ENCODE measurements around the gene CLSTN3.

The CLSTN3 gene

DNA sequence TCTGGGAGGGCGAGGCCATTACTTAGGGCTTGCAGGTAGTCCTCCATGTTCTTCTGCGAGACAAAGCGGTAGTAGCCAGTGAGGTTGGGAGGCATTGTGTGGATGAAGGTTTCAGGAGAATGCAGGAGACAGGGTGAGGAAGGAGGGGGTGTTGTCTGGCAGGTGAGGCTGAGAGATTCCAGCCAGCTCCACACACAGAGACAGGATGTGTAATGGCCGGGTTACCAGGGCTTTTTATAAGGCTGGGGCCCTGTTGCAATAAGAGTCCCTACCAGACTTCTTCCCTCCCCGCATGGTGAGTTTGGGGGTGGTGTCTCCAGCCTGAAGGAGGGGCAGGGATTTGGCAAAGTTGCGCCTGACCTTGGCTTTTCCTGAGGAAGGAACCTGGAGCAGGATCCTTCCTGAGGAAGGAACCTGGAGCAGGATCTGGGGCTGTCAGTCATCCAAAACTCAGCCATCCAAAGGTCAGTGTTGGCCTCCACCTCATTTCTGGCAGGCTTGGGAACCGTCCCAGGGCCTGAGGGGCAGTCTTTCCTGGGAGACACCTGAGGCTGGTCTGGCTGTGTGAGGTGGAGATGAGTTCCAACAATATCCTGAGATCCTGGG lies 1.4 kb upstream of the CLSTN3 start, which contains the start of gene RBP5:
Gene RBP5, minus strand, starts transcription at position 209 of the 606 bp plus-strand sequence. Its CDS starts 114 bp downstream, at position 95.
- FAIRE-seq, result no peak

DNA sequence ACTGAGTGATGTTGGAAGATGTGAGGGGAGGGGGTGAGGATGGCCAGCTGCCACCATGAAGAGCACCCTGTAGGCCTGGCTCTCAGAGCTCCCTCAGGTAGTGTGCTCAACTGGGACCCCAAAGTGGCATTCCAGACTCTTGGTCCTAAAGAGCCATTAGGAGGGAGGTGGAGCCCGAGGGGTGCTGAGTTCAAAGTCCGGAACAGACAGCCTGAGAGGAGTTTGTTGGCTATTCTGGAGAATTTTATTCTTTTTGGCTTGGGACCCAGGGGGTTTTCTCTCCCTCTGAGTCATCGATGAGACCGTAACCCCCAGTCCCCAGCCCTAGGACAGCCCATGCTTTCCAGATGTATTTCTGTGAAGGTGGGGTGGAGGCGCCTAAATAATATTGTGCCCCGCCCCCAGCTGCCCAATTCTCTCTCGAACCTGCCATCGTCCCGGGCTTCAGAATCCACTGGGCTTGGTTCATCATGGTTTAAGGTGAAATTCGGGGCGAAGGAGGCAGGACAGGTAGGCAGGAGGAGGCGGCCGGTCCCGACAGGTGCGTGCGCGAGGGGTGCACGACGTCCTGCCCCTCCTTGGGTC lies 792 bp upstream of the CLSTN3 start:
- FAIRE-seq, result no peak

DNA sequence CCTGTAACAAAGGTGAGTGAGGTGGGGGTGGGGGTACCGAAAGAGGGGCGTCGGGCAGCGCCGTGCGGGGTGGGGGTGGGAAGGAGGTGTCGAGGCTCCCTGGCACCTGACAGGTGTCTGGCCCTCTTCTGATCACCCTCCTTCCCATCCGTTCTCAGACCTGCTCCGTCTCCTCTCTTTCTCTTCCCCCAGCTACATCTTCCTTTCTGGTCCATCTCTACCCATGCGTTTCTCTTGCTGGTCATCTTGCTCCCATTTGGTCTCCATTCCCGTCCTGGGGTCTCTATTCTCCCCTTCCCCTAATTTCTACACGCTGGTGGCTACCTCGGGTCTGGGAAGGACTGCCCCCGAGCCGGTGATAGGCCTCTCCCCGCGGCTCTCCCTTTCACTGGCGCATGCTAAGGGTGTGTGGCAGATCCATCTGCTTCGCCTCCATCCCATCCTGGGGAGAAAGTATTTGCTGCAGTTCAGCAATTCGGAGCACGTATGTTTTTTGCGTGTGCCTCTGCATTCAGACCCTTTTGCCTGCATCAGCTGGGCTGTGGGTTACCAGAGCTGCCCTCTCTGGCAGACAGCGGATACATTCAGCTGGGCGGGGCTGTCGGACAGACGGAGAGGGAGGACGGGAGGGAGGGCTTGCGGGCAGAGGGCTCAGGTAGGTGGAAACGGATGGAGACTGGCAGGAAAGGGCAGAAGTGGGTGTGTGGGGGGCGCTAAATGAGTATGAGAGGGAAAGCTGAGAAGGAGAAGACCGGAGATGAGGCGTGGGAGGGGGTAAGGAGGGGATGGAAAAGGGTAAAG lies 730 bp downstream of the CLSTN3 start:
- FAIRE-seq, result no peak

DNA sequence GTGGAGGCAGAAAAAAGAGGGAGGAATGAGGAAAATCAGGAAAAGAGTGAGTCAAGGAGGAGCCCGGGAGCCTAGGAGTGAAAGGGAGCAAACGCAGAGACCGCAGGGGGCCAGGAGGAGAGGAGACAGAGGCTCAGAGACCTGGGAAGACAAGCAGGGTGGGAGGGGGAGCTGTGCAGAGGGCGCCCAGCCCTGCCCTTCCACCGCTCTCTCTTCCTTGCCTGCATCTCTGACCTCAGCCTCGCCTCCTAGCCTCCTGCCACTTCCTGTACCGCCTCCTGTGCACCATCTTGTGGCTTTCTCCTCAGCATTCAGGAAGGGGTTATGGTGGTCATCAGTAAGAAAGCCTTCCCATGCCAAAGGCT lies 1.3 kb downstream of the CLSTN3 start:
- no peak for FAIRE-seq

DNA sequence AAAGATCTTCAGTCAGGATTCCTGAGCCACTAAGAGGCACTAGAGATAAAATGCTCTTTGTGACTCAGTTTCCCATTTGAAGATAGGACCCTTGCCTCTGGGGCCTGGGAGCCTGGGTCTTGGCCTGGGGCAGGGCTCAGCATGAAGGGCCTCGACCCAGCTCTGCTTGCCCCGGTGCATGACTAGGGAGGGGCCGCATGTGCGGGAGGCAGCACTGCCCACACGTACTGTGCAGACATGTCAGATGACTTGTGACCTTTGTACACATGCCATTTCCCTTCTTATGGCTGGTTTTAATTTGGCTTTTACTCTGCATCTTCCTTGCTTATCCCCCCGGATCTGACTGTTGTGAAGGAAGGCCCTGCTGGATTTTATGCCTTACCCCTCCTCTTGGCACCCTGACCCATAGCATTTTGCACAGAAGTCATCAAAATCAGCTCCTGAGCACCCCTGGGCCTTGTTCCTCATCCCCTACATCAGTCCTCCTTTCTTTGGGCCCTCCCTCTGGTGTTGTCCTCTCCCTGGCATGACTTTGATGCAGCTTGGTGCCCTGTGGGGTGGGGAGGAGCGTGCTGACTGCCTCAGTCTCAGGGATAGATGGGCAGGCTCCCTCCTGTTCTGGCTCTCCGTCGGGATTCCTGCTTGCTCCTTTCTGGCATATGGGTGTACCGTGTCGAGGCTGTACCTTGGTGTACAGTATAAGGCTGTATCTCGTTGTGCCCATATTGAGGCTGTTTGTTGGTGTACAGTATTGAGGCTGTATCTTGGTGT lies 4.4 kb downstream of the CLSTN3 start:
- no peak for FAIRE-seq

DNA sequence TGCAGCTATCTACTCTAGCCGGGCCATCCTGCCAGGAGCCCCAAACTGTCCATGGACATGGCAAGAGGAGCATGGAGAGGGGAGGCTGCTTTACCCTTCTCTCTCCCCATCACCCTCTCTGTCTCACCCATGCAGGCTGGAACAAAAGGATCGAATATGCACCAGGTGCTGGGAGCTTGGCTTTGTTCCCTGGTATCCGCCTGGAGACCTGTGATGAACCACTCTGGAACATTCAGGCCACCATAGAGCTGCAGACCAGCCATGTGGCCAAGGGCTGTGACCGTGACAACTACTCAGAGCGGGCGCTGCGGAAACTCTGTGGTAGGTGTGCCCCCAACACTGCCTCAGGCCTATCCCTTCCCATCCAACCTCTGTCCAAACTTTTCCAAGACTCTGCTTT lies 5.9 kb downstream of the CLSTN3 start:
- FAIRE-seq, result no peak

DNA sequence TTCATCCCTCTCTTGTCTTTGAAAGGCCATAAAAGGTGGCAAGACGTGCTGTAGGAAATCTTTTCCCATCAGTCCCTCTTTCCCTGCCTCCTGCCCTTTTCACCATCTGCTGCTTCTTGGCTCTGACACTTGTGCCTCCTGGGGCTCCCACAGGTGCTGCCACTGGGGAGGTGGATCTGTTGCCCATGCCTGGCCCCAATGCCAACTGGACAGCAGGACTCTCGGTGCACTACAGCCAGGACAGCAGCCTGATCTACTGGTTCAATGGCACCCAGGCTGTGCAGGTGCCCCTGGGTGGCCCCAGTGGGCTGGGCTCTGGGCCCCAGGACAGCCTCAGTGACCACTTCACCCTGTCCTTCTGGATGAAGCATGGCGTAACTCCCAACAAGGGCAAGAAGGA lies 6.5 kb downstream of the CLSTN3 start:
- FAIRE-seq, result no peak

DNA sequence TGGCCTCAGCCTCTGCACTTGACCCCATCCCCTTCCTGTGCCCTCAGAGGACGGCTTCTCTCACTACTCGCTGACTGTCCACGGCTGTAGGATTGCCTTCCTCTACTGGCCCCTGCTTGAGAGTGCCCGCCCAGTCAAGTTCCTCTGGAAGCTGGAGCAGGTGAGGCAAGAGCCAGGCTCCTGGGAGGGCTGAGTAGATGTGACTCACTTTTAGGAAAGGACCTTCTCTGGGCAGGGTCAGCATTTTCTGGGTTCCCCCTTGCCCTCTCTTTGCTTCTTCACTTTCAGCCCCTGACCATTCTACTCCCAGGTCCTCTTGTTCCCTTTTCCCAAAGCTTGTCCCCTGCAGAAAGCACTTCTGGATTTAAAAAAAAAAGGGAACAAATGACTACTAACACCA lies 7.7 kb downstream of the CLSTN3 start:
- no peak for FAIRE-seq

DNA sequence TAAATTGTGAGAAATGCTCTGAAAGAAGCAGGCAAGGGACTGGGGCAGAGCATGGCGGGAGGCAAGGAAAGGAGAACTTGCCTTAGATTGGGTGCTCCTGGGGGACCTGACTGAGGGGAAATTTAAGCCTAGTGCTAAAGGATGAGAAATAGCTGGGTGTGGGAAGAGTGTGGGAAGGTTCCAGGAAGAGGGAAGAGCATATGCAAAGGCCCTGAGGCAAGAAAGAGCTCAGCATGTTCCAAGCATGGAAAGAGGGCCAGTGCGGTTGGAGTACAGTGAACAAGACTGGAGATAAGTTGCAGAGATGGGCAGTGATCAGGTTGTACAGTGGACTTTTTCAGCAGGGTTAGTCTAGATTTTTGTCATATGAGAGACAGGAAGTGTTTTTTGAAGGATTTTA lies 9.0 kb downstream of the CLSTN3 start:
- no peak for FAIRE-seq

DNA sequence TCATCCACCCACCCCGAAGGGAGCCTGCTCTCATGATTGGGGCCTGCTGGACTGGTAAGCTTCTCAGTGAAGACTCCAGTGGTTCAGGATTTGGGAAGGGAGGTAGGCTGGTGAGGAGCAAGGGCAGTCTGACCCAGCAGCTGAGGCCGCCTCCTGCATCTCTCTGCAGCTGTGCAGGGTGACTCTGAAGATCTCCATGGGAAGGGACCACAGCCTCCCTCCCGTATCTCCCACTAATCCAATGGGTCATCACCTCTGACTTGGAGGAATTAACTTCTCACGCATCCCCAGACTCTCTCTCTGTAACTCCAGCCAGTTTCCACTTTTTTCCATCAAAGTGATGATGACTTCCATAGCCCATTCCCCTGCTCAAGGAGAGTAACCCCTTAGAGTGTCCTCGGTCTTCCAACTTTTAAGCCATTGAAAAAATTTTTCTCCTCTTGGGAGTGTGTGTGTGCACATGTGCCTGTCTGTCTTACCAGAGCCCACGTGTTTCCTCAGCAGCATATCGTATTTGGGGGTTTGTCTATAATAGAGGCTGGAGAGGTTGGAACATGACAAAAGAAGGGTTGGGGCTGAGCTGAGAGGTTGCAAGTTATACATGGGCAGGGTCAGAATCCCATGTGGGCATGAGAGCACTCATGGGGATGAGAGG lies 11.3 kb downstream of the CLSTN3 start:
- FAIRE-seq, result no peak

DNA sequence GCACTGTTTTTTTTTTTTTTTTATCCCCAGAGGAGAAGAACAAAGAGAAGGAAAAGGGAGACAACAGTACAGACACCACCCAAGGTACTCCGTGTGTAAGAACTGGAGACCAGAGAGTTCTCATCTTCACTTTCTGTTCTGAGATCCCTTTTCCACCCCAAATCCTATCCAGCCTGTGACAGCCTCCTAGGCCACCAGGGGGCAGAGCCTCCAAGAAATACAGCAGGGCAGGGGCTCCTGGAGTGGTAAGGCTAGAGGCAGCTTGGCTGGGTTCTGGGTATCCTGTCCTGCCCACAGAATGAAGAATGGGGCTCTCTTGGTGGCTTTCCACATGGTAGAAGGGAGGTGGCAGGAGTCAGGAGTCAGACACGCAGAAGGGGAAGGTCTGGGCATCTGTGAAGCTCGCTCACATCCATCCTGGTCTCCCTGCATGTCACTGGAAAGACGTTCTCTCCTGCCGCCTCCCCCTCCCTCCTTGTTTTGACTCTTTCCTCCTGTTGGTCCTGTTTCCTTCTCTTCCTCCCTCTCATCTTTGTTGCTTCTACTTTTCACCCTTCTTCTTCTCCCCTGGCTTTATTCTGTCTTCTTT lies 12.0 kb downstream of the CLSTN3 start:
- FAIRE-seq, result no peak

DNA sequence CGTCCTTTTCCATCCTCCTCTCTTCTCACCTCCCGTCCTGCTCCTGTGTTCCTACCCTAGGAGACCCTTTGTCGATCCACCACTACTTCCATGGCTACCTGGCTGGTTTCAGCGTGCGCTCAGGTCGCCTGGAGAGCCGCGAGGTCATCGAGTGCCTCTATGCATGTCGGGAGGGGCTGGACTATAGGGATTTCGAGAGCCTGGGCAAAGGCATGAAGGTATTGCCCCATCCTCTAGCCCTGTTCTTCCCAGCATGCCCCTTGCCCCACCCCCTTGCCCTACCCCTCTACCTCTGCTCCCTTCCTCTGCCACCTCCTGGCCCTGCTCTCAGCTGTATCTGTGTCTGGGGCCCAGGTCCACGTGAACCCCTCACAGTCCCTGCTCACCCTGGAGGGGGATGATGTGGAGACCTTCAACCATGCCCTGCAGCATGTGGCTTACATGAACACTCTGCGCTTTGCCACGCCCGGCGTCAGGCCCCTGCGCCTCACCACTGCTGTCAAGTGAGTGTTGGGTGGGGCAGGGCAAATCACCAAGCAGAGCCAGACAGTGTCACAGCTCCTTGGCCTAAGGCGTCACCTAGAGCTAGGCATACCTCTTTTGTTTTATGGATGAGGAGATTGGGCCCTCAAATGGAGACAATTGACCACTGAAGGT lies 12.8 kb downstream of the CLSTN3 start:
- no peak for FAIRE-seq

DNA sequence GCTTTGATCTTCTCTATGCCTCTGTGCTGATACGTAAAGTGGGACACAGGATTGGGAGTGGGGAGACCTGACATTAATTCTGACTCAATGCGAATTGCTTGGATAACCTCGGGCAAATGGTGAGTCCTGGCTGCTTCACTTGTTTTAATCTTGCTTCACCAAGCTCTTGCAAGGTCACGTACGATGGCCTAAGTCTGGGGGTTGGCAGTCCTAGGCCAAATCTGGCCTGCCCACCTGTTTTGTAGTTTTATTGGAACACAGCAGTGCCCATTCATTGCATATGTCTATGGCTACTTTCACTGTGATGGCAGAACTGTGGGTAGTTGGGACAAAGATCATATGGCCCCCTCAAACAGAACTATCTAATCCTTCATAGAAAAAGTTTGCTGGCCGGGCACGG lies 13.4 kb downstream of the CLSTN3 start:
- no peak for FAIRE-seq

DNA sequence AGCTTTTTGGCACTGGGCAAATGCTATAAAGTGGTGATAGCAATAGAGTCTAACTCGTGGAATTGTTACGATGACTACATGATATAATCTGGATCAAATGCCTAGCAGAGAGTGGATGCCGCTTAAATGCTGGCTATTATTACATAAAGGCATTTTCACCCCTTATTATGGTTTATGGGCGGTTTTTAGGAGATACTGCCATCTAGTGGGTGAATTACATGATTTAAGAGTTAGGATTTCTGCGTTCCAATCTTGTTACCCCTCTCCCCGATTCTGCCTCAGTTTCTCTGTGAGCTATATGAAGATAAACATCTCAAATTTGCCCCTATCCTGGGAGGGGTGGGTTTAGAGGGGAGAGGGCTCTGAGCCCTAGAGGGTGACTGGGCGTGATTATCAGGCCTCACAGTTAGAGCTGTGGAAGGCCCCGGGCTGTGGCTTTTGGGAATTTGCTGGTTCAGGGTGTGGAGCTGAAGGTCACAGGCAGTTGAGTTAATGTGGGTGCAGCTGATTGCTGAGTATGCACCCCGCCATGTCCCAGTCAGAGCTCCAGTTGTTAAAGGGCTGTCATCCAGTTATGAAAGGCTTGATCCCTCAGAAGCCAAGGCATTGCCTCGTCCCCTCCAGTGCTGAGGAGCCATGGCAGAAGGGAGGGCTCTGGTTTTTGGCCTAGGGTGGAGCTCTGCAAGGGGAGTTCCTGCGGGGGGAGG lies 14.4 kb downstream of the CLSTN3 start:
- peak; percentile 76 for FAIRE-seq

DNA sequence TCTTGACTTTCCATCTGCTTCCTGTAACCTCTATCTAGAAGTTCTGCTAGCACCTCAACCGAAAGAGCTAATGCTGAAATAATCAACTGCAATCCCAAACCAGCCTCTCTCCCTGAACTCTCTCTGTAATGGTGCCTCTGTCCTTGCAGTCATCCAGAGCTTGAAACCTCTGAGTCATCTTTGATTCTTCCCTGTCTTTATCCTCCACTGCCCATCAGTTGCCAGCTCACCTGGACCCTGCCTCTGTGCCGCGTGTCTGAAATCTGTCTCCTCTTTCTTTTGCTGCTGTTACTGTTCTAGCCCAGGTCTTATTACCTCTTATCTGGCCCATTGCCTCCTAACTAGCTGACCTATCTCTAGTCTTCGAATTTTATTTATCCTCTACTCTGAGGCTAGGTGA lies 15.5 kb downstream of the CLSTN3 start:
- FAIRE-seq, result no peak

DNA sequence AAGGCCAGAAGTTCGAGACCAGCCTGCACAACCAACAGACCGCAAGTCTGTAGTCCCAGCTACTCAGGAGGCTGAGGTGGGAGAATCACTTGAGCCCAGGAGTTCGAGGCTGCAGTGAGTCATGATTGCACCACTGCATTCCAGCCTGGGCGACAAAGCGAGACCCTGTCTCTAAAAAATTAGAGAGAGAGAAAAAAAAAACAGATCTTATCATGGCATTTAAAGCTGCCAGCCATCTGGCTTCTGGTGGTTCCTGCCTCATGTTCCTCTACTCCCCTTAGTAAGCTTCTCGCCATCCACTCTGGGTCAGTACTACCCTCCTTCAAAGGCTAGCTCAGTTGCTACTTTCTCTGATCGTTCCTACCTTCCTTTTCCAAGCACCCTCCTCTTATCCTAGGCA lies 16.1 kb downstream of the CLSTN3 start:
- FAIRE-seq, result no peak

DNA sequence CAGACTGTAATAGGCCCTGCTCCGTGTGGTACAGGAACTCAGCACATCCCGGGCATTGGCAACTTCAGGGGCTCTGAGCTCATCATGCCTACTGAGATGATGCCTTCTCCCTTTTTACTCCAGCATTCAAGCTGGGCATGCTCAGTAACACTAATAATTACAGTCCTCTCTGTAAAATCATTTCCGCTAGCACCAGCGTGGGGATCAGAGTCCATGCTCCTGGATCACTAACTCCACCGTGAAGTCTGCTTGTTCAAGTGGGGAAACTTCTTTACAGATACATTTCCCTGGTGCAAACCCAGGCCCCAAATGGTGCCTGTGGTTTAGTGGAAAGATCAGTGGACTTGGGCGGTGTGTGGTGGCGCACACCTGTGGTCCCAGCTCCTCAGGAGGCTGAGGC lies 16.7 kb downstream of the CLSTN3 start:
- no peak for FAIRE-seq

DNA sequence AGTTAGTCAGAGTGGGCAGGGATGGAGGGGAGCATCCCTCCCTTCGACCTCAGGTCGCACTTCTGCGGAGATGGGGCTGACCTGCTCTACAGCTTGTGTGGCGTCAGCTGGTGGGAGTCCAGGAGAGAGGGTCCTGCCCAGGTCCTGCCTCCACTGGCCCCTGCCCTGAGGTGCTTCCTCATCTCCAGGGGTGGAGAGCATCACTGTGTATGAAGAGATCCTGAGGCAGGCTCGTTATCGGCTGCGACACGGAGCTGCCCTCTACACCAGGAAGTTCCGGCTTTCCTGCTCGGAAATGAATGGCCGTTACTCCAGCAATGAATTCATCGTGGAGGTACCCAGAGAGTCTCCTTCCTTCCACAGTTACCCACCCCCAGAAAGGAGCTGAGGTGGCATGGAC lies 20.2 kb downstream of the CLSTN3 start:
- FAIRE-seq, result no peak

DNA sequence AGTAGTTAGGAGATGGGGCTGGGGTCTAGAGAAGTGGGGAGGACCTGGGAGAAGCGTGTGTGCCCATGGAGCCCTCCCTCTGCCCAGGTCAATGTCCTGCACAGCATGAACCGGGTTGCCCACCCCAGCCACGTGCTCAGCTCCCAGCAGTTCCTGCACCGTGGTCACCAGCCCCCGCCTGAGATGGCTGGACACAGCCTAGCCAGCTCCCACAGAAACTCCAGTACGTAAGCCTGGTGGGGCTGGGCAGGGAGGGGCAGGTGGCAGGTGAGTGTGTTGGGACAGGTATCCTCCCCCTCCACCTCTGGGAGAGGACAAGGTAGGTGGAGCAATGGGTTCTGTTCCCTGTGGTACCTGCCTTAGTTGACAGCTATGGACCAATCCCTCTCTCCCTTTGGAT lies 20.7 kb downstream of the CLSTN3 start:
- FAIRE-seq, result no peak

DNA sequence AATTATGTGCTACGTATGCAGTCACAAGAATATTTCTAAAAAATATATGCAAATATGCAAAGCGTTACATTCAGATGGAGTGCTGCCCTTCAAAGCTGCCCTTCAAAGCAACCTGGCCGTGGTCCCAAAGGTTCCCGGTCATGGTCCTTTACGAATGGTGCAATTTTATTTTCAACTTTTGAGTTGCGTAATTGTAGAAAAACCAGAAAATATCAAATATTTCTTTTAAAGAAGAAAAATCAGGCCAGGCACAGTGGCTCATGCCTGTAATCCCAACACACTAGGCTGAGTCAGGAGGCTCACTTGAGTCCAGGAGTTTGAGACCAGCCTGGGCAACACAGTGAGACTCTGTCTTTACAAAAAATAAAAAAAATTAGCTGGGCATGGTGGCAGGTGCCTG lies 21.4 kb downstream of the CLSTN3 start:
- no peak for FAIRE-seq

DNA sequence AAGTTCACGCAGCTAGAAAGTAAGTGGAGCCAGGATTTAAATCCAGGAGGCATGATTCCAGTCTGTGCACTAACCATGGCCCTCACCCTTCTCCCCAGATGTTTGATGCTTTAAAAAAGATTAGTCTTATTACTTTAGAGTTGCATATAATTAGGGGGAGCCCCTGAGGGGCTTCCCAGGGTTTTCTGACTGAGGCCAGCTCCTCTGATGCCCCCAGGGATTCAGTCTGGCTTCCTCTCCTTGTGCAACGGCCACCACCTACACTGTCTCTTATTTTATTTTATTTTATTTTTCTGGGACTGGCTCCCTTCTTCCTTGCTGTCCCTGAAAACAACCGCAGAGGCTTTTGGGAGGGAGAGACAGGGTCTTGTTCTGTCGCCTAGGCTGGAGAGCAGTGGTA lies 22.6 kb downstream of the CLSTN3 start:
- no peak for FAIRE-seq

DNA sequence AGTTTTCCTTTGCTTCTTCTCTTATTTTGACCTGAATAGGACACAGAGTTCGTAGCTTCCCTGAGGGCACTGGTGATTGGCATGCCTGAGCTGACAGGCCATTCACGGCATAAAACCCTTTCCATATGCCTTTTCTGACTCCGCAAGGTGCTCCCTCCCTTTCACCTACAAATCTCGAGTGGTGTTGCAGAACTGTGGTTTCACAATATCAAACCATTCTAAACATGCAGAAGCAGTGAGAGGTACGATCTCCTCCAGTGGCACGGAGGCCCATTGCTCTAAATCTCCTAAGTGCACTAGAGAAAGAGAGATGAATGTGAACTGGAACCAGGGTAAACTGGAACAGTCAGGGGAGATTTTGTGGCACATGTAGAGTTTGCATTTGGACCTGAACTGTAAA lies 23.9 kb downstream of the CLSTN3 start:
- FAIRE-seq, result no peak

Measured in A204.1 (cell line).